OCI-LY7 (cell line): ENCODE data around the gene SH3RF3. TPM values are rescaled to one million over a fixed set of nuclear protein-coding genes. Genes with fewer than 3 reads are reported as not detected.

Experiments used
- BruUV-seq: library from RNA; stranded (reverse); fragments of 400-500 nt; replicated peaks from 2 replicates; lab custom pipeline; 2021; lab: Mats Ljungman, UMichigan
- CTCF ChIA-PET: fragments of 300-600 bp; sonication (Branson Sonifier 250); formaldehyde crosslinking; loops from one replicate; lab custom pipeline; 2022; ENCODE audit warnings: antibody characterized with exemption; ENCODE audit not compliant: unreplicated experiment; lab: Charles Lee
- POLR2A ChIA-PET: fragments of 300-600 bp; sonication (Branson Sonifier 250); formaldehyde crosslinking; loops from one replicate; lab custom pipeline; 2022; ENCODE audit warnings: antibody characterized with exemption; lab: Charles Lee
- DNase-seq: peaks from one replicate; pipeline ENCODE4 v3.0.0-alpha.2; 2015; ENCODE audit warnings: low spot score
- H2AFZ ChIP-seq: fragments of 200-600 bp; sonication (generic), shearing (Covaris generic); 2 replicates; pipeline ENCODE4 v1.6.1; 2014; ENCODE audit warnings: mild to moderate bottlenecking, antibody characterized with exemption, low read length, moderate library complexity
- H3K27ac ChIP-seq: fragments of 200-600 bp; sonication (generic); 2 replicates; pipeline ENCODE4 v1.5.1; 2014; ENCODE audit warnings: mixed run types, low read depth, mild to moderate bottlenecking, moderate library complexity, low read length, inconsistent platforms; ENCODE audit not compliant: poor library complexity, severe bottlenecking
- H3K36me3 ChIP-seq: fragments of 200-600 bp; sonication (generic); 2 replicates; pipeline ENCODE4 v1.6.1; 2014; ENCODE audit warnings: mild to moderate bottlenecking, antibody characterized with exemption, low read length, moderate library complexity, mixed read lengths; ENCODE audit not compliant: insufficient read depth
- H3K4me1 ChIP-seq: fragments of 200-600 bp; sonication (generic); 2 replicates; pipeline ENCODE4 v1.5.1; 2014; ENCODE audit warnings: mild to moderate bottlenecking, low read length; ENCODE audit not compliant: insufficient read depth, poor library complexity, severe bottlenecking
- H3K4me2 ChIP-seq: fragments of 200-600 bp; sonication (generic); 2 replicates; pipeline ENCODE4 v1.6.1; 2014; ENCODE audit warnings: mild to moderate bottlenecking, low read length
- H3K4me3 ChIP-seq: fragments of 200-600 bp; sonication (generic); 2 replicates; pipeline ENCODE4 v1.5.1; 2014; ENCODE audit warnings: mild to moderate bottlenecking, low read depth, low read length; ENCODE audit not compliant: poor library complexity, severe bottlenecking
- H3K79me2 ChIP-seq: fragments of 200-600 bp; sonication (generic); 2 replicates; pipeline ENCODE4 v1.6.1; 2016; ENCODE audit warnings: low read depth, mild to moderate bottlenecking, low read length, moderate library complexity, mixed read lengths; ENCODE audit not compliant: insufficient read depth
- H3K9me2 ChIP-seq: fragments of 200-600 bp; sonication (generic); 2 replicates; pipeline ENCODE4 v1.6.1; 2016; ENCODE audit warnings: mild to moderate bottlenecking, low read length, mixed read lengths; ENCODE audit not compliant: insufficient read depth
- H3K9me3 ChIP-seq: fragments of 200-600 bp; sonication (generic); 2 replicates; pipeline ENCODE4 v1.6.1; 2014; ENCODE audit warnings: mild to moderate bottlenecking, mixed run types, low read length, mixed read lengths
- H4K20me1 ChIP-seq: fragments of 200-600 bp; sonication (generic); 2 replicates; pipeline ENCODE4 v1.6.1; 2014; ENCODE audit warnings: mild to moderate bottlenecking, antibody characterized with exemption, low read length, moderate library complexity, mixed read lengths; ENCODE audit not compliant: insufficient read depth
- CTCF ChIP-seq: fragments of 200-600 bp; sonication (generic); conservative IDR thresholded peaks from 2 replicates; pipeline ENCODE4 v1.5.1; 2014; ENCODE audit warnings: mild to moderate bottlenecking, antibody characterized with exemption, low read length, moderate library complexity, mixed read lengths
- EZH2phosphoT487 ChIP-seq: fragments of 200-600 bp; sonication (generic); IDR thresholded peaks from 2 replicates; pipeline ENCODE4 v1.6.1; 2018; ENCODE audit warnings: low read depth, borderline replicate concordance, mild to moderate bottlenecking, mixed run types, antibody characterized with exemption, low read length, moderate library complexity, mixed read lengths
- intact Hi-C: fragments of 100-400 bp; cut with micrococcal nuclease; formaldehyde crosslinking; loops from one replicate; pipeline ENCODE4 v1.10.0; 2022; ENCODE audit not compliant: unreplicated experiment
- total RNA-seq, 2 experiments: library from RNA; depleted of rRNA in 1 of 2; stranded (reverse); fragments of >200 nt in 1 of 2; shearing (Covaris generic) in 1 of 2; gene quantifications; 2 replicates each; pipeline ENCODE4 v1.2.3, GENCODE V29; 2014 to 2022

The SH3RF3 gene
- total RNA-seq, 2 experiments from 2014 or later, result not detected

- no TSS peak for BruUV-seq
- CTCF ChIA-PET, result no interaction called here
- POLR2A ChIA-PET, result interaction anchor here (1.3 kb wide), 1 partner anchor 18 kb away, joined by 4 read pairs; no protein-coding TSS in a partner anchor
- H4K20me1 ChIP-seq, result no peaks in the 10 kb centered on the region
- H2AFZ ChIP-seq, result no peak overlapping the region
- H3K4me2 ChIP-seq, result peak overlapping the region; percentile 49
- intact Hi-C loops, result no loop called here
- H3K27ac ChIP-seq, result no peak overlapping the region
- no peaks in the 10 kb centered on the region for H3K9me2 ChIP-seq
- H3K4me3 ChIP-seq, result no peak overlapping the region
- H3K4me1 ChIP-seq, result peaks cover 11% of the 10 kb centered on the region
- no peak for DNase-seq
- TF ChIP-seq CTCF, result no peak
- TF ChIP-seq EZH2phosphoT487, result no peak
- H3K9me3 ChIP-seq, result no peaks in the 10 kb centered on the region
- H3K79me2 ChIP-seq, result no peaks in the 10 kb centered on the region
- H3K36me3 ChIP-seq, result no peaks in the 10 kb centered on the region
Observed at GRCh38 chr2:109256111-109256510, 127.1 kb downstream of the SH3RF3 start.

DNA sequence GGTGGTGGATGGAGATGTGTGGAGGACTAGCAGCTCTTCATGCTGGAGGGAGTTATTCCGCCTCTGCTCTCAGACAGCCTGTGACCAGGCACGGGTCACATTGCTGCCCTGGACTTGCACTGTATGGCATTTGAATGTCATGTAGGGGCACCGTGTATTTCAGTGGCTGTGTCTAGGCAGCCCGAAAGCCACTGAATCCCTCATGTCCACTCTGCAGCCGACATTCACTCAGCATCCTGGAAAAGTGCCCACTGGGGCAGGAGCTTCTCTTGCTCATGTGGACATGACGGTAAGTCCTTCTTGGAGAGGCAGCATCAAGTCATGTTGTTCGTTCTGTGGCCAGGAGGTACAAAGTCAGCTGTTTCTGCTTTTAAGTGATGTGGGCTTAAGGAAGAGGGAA lies 127.9 kb downstream of the SH3RF3 start:
- no peak overlapping the region for H3K27ac ChIP-seq
- H3K4me3 ChIP-seq, result no peak overlapping the region
- no peaks in the 10 kb centered on the region for H3K79me2 ChIP-seq
- TF ChIP-seq EZH2phosphoT487 (no peak), CTCF (no peak)
- no peaks in the 10 kb centered on the region for H3K9me2 ChIP-seq
- POLR2A ChIA-PET, result no interaction called here
- no peaks in the 10 kb centered on the region for H3K9me3 ChIP-seq
- DNase-seq, result no peak
- H4K20me1 ChIP-seq, result no peaks in the 10 kb centered on the region
- no TSS peak for BruUV-seq
- H3K4me2 ChIP-seq, result no peak overlapping the region
- CTCF ChIA-PET, result interaction anchor here (0.6 kb wide), 2 partner anchors 18 to 191 kb away, joined by 4 to 8 read pairs; no protein-coding TSS in a partner anchor
- no peaks in the 10 kb centered on the region for H3K36me3 ChIP-seq
- intact Hi-C loops, result no loop called here
- no peak overlapping the region for H2AFZ ChIP-seq
- H3K4me1 ChIP-seq, result peaks cover 11% of the 10 kb centered on the region

DNA sequence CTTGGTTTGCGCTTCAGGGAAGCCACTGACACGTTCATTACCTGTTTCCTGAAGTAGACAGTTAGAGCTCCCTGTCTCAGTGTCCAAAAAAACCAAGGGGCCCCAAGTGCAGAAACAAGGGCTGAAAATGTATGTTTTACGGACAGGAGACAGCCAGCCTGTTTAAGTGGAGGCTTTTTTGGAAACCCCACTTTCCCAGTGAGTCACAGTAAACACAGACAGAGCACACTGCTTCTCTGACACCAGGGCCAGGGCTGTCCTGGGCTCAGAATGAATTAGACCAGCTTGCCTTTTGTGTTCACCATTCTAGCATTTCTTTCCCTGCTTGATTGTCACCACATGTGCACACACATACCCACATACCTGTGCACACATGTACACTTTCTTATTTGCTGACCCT lies 128.6 kb downstream of the SH3RF3 start:
- Histone ChIP-seq H3K4me3 (no peak overlapping the region), H3K36me3 (no peaks in the 10 kb centered on the region), H3K9me3 (no peaks in the 10 kb centered on the region), H3K27ac (no peak overlapping the region), H2AFZ (no peak overlapping the region), H4K20me1 (no peaks in the 10 kb centered on the region), H3K4me2 (no peak overlapping the region), H3K9me2 (no peaks in the 10 kb centered on the region), H3K79me2 (no peaks in the 10 kb centered on the region), H3K4me1 (peaks cover 11% of the 10 kb centered on the region)
- POLR2A ChIA-PET, result interaction anchor here (0.6 kb wide), 1 partner anchor 92 kb away, joined by 3 read pairs; no protein-coding TSS in a partner anchor
- CTCF ChIA-PET, result no interaction called here
- DNase-seq, result no peak
- TF ChIP-seq EZH2phosphoT487 (no peak), CTCF (no peak)
- intact Hi-C loops, result no loop called here
- no TSS peak for BruUV-seq
